Heart right ventricle (tissue), 16 donors: ENCODE results near the gene SPTSSB. TPM values are rescaled to one million over a fixed set of nuclear protein-coding genes. Genes with fewer than 3 reads are reported as not detected.

ENCODE experiments used
- ATAC-seq, 8 donors: fragments of 200-7000 bp; cut with Tn5 transposase; one replicate each; pipeline ENCODE4 v1.9.1; 2020; ENCODE audit warnings: mild to moderate bottlenecking in 8 of 8, moderate library complexity in 8 of 8, moderate number of reproducible peaks in 1 of 8
- DNase-seq, 2 donors: peaks; one replicate each; pipeline ENCODE4 v3.0.0-alpha.2; 2020
- H3K27ac ChIP-seq, 10 donors: fragments of 200-600 bp; sonication (generic) in 2 of 10; one replicate each; pipeline versions ENCODE4 v1.5.0 to v1.8.0; 2020 to 2022; ENCODE audit warnings: mild to moderate bottlenecking in 3 of 10
- H3K27me3 ChIP-seq, 7 donors: fragments of 200-600 bp; one replicate each; pipeline ENCODE4 v1.8.0; 2021 to 2022; ENCODE audit warnings: mild to moderate bottlenecking in 2 of 7
- H3K36me3 ChIP-seq, 9 donors: fragments of 200-600 bp; sonication (generic) in 1 of 9; one replicate each; pipeline versions ENCODE4 v1.5.0 to v1.8.0; 2020 to 2022; ENCODE audit warnings: mild to moderate bottlenecking in 2 of 9
- H3K4me1 ChIP-seq, 9 donors: fragments of 200-600 bp; sonication (generic) in 1 of 9; one replicate each; pipeline versions ENCODE4 v1.5.0 to v1.8.0; 2020 to 2022; ENCODE audit warnings: mild to moderate bottlenecking in 4 of 9
- H3K4me3 ChIP-seq, 10 donors: fragments of 200-600 bp; sonication (generic) in 2 of 10; one replicate each; pipeline versions ENCODE4 v1.5.0 to v1.8.0; 2020 to 2022; ENCODE audit warnings: mild to moderate bottlenecking in 7 of 10, moderate library complexity in 2 of 10
- H3K9me3 ChIP-seq, 11 donors: fragments of 200-600 bp in 10 of 11; sonication (generic) in 2 of 11; one replicate each; pipeline versions ENCODE4 v1.5.0 to v1.8.0; 2013 to 2022; ENCODE audit warnings: mild to moderate bottlenecking in 2 of 11, control low read depth in 1 of 11, moderate library complexity in 1 of 11
- CTCF ChIP-seq, 9 donors: fragments of 200-600 bp; sonication (generic) in 2 of 9; IDR thresholded peaks; one replicate each; pipeline versions ENCODE4 v1.5.0 to v1.8.0; 2021 to 2022; ENCODE audit warnings: antibody characterized with exemption in 9 of 9, mild to moderate bottlenecking in 5 of 9, moderate library complexity in 1 of 9
- WGBS, 2 donors: extraction: QIAGEN DNeasy Blood & Tissue Kit; methylation state at CpG; one replicate each; pipeline ENCODE4 v1.1.7; 2013; ENCODE audit warnings: inconsistent platforms in 1 of 2; 5-methylcytosine and 5-hydroxymethylcytosine counted together
- intact Hi-C, 10 donors: fragments of 100-400 bp; cut with DNase I; formaldehyde crosslinking; loops; one replicate each; pipeline versions ENCODE4 v1.11.1 to v1.14.2; 2022
- polyA plus RNA-seq, 2 donors: library from polyadenylated mRNA; stranded (reverse); fragments of 200-250 nt; gene quantifications; one replicate each; pipeline ENCODE4 v1.2.3, GENCODE V29; 2013
- total RNA-seq, 10 donors: library from RNA; stranded (reverse); fragmentation: NEBNext Ultra II Directional in 3 of 10; extraction: Animal tissue kit (Norgen Biotek cat#: 25700) in 3 of 10; gene quantifications; one replicate each; pipeline versions ENCODE4 v1.2.1 to v1.2.4, GENCODE V29; 2021 to 2023
- donor health status: Arrhythmogenic right ventricular cardiomyopathy.
- donor health status: ischemic (EF 13 %, LVEDD 7.1; RV severe dilation, severe dysfunction).
- donor health status: healthy with polysubstance abuse.
- donor health status: DM: no; HTN: yes; CAD: no.
- donor health status: DM: no; HTN: no; CAD: no.
- donor health status: ischemic (EF 25% LVEDD 6.9; RV normal size, moderate dysfunction).
- donor health status: ischemic (EF 25% LVEDD 5.7; RV mildly dilated, moderate dysfunction).
- donor health status: healthy.
- donor health status: DM: yes; HTN: yes; CAD: no.
- donor health status: Ischemic cardiomyopathy.
- donor health status: ischemic (EF 35%, LVEDD 5.7; RV mildly dilated, moderate dysfunction).
- donor health status: nonischemic (EF 11% LVEDD 7.7; RV severe dilation, severe dysfunction).
- donor health status: DM: yes; HTN: yes; CAD: no.
- donor health status: PGD.
- donor health status: ischemic (EF 29% LVEDD 5.4; RV normal size, mild dysfunction).
- donor health status: nonischemic (EF 23%, LVEDD 6.1; RV moderate dilation, normal function).

SPTSSB gene
- total and polyA plus RNA-seq, 12 donors, result 0.03 to 0.51 (median 0.14) TPM; not detected in 8

GRCh38 chr3:161412123-161412522, 40.8 kb upstream of the SPTSSB start:
- WGBS, 2 donors, result 94 to 98% methylated on average over 1 of the region's 1 CpG
- H3K4me3 ChIP-seq, result no peak overlapping the region
- no peaks in the 10 kb centered on the region for H3K36me3 ChIP-seq
- peaks cover 0 to 46% (median 29%) of the 10 kb centered on the region in 9 donors for H3K4me1 ChIP-seq
- H3K9me3 ChIP-seq, result no peaks in the 10 kb centered on the region
- TF ChIP-seq CTCF (IDR thresholded peaks at IDR 0.05), result no peak
- no peaks in the 10 kb centered on the region for H3K27me3 ChIP-seq
- DNase-seq, result no peak
- intact Hi-C loops, result loop anchor here in 2 of 10 donors (5.0 to 10.0 kb wide), 2 partner anchors 140 to 487 kb away; no protein-coding TSS in a partner anchor
- no peak for ATAC-seq
- H3K27ac ChIP-seq, result peak overlapping the region in 2 of 10 donors; percentile 38 to 49

- no peaks in the 10 kb centered on the region for H3K27me3 ChIP-seq
- TF ChIP-seq CTCF (IDR thresholded peaks at IDR 0.05), result no peak
- H3K36me3 ChIP-seq, result no peaks in the 10 kb centered on the region
- intact Hi-C loops, result loop anchor here in 3 of 10 donors (5.0 to 10.0 kb wide), 2 partner anchors 138 to 485 kb away; no protein-coding TSS in a partner anchor
- peaks cover 0 to 6% (median 0%) of the 10 kb centered on the region in 11 donors for H3K9me3 ChIP-seq
- 72 to 83% methylated on average over 3 of the region's 3 CpGs for WGBS, 2 donors
- H3K4me1 ChIP-seq, result peaks cover 0 to 25% (median 16%) of the 10 kb centered on the region in 9 donors
- no peak for DNase-seq
- no peak for ATAC-seq
- no peak overlapping the region for H3K4me3 ChIP-seq
- no peak overlapping the region for H3K27ac ChIP-seq
These were observed 38.5 kb upstream of the SPTSSB start for GRCh38 chr3:161409858-161410257.

- WGBS, 2 donors, result 29 to 52% methylated on average over 3 of the region's 3 CpGs
- Histone ChIP-seq H3K27me3 (no peaks in the 10 kb centered on the region), H3K9me3 (peaks cover 0 to 6% (median 0%) of the 10 kb centered on the region in 11 donors), H3K4me1 (peaks cover 0 to 23% (median 15%) of the 10 kb centered on the region in 9 donors), H3K27ac (no peak overlapping the region), H3K4me3 (no peak overlapping the region), H3K36me3 (no peaks in the 10 kb centered on the region)
- ATAC-seq (peak in 3 of 8 donors; percentile 45 to 57 (median 53)), DNase-seq (peak in 1 of 2 donors; percentile 41)
- TF ChIP-seq CTCF (IDR thresholded peaks at IDR 0.05), result peak; percentile 16 to 66 (median 59)
- intact Hi-C loops, result loop anchor here in 2 of 10 donors (5.0 kb wide), 1 partner anchor 137 kb away; no protein-coding TSS in a partner anchor
These were observed 37.8 kb upstream of the SPTSSB start for GRCh38 chr3:161409069-161409468.

GRCh38 chr3:161406594-161407555, 35.6 kb upstream of the SPTSSB start:
- 40 to 57% methylated on average over 1 of the region's 1 CpG for WGBS, 2 donors
- H3K27me3 ChIP-seq, result no peaks in the 10 kb centered on the region
- H3K27ac ChIP-seq, result no peak overlapping the region
- peaks cover 0 to 9% (median 0%) of the 10 kb centered on the region in 9 donors for H3K4me1 ChIP-seq
- ATAC-seq, result no peak
- H3K4me3 ChIP-seq, result no peak overlapping the region
- no peak for DNase-seq
- H3K9me3 ChIP-seq, result peaks cover 0 to 6% (median 0%) of the 10 kb centered on the region in 11 donors
- no peaks in the 10 kb centered on the region for H3K36me3 ChIP-seq
- intact Hi-C loops, result loop anchor here in 2 of 10 donors (5.0 kb wide), 1 partner anchor 135 kb away; no protein-coding TSS in a partner anchor
- no peak for TF ChIP-seq CTCF (IDR thresholded peaks at IDR 0.05)
